ENCODE measurements around the gene ANKRD6.

Gene ANKRD6

DNA sequence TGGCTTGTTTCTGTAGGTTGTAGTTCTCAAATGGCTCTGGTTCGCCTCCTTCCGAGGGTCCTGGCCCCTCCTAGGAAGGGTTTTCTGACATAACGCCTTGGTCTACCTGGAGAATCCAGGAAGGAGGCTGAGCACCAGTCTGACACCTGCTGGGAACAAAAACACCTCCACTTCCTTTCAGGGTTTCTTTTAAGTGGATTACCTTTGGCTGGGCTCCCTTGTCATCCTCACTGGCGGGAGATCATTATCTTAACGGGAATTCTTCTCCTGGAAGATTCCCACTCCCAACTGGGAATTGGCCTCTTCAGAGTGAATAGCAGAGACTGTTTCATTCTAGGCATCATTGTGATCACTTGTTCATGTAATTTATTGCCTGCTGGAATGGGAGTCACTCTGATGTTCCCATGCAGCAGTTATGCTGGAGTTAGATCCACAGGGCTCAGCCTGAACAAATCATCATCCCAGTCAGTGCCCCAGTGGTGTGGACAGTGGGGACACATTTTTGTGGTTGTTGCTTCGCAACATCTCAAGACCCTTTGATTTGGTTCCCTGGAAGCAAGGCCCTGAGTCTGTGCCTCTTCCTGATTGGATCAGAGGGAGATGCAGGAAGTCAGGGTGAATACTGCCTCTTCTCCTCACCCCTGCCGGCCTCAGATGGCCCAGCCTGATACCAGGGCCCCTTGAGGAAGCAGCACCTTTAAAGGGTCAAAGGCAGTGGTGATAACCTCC lies 156.5 kb downstream of the ANKRD6 start:
- no peaks in the 10 kb centered on the region for H3K9me3 ChIP-seq (ENCODE audit: control insufficient read depth, low read length)
- no peak overlapping the region for H3K4me3 ChIP-seq (ENCODE audit: low read length)
- H3K9ac ChIP-seq (ENCODE audit: low read length) = no peak overlapping the region
- H3K27me3 ChIP-seq (replicated peaks; ENCODE audit: control insufficient read depth, insufficient read depth, low read length) = no peaks in the 10 kb centered on the region
- no peak for DNase-seq (ENCODE audit: low read depth)
- peaks cover 5% of the 10 kb centered on the region for H3K4me1 ChIP-seq (ENCODE audit: control insufficient read depth, insufficient read depth, low read length)
- H3K36me3 ChIP-seq (ENCODE audit: control insufficient read depth, insufficient read depth, low read length, severe bottlenecking) = no peaks in the 10 kb centered on the region

DNA sequence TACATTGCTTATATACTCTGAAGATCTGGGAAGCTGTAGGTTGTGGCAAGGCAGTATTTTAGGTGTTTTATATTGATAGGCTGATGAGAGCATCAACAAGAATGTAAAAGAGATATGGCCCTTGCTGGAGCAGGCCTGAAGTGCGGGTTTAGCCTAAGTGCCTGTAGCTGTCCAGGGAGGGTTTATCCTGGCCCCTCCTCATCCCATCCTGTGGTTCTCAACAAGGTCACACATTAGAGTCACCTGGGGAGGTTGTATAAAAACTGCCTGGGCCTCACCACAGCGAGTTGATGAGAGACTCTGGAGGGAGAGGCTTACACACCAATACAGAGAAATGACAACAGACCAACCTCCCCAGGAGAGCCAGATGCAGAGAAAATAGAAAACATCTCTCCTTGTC lies 157.2 kb downstream of the ANKRD6 start:
- Histone ChIP-seq H3K9ac (ENCODE audit: low read length) (no peak overlapping the region), H3K36me3 (ENCODE audit: control insufficient read depth, insufficient read depth, low read length, severe bottlenecking) (no peaks in the 10 kb centered on the region), H3K9me3 (ENCODE audit: control insufficient read depth, low read length) (no peaks in the 10 kb centered on the region), H3K27me3 (replicated peaks; ENCODE audit: control insufficient read depth, insufficient read depth, low read length) (no peaks in the 10 kb centered on the region), H3K4me3 (ENCODE audit: low read length) (no peak overlapping the region), H3K4me1 (ENCODE audit: control insufficient read depth, insufficient read depth, low read length) (no peaks in the 10 kb centered on the region)
- DNase-seq (ENCODE audit: low read depth) = no peak

DNA sequence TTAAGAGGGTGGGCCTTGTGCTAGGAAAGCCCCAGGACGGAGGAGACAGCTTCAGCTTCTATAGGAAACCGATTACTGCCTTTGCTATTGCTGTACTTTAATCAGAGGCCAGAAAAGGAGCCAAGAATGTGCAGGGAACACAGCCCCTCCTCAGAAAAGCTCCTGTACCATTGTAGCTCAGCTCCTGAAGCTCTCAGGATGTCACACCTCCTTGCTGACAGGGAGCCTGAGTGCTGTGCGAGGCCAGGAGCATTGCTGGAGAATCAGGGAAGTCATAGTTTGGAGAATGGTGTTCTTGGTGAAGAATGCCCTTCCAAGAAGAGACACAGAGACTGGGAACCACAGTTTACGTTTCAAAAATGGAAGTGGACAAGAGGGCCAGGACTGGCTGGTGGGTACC lies 158.8 kb downstream of the ANKRD6 start:
- Histone ChIP-seq H3K4me3 (ENCODE audit: low read length) (no peak overlapping the region), H3K4me1 (ENCODE audit: control insufficient read depth, insufficient read depth, low read length) (peaks cover 4% of the 10 kb centered on the region), H3K9me3 (ENCODE audit: control insufficient read depth, low read length) (no peaks in the 10 kb centered on the region), H3K27me3 (replicated peaks; ENCODE audit: control insufficient read depth, insufficient read depth, low read length) (no peaks in the 10 kb centered on the region), H3K36me3 (ENCODE audit: control insufficient read depth, insufficient read depth, low read length, severe bottlenecking) (no peaks in the 10 kb centered on the region), H3K9ac (ENCODE audit: low read length) (no peak overlapping the region)
- no peak for DNase-seq (ENCODE audit: low read depth)

DNA sequence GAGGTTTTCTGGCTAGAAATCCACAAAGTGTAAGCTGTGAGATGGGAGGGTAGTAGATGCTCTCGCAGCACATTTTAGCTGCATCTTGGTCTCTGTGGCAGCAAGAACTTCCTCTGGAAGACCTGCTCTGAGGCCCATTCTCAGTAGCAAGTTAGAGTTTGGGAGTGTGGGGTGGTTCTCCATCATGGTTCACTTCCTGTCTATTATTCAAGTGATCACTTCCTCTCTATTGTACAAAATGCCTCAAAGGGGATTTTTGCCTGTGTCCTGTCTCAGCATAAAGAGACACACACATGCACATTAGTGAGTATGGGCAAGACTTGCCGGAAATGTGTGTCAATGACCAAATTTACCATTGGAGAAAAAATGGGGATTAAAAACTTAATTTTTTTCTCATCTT lies 163.1 kb downstream of the ANKRD6 start:
- no peaks in the 10 kb centered on the region for H3K9me3 ChIP-seq (ENCODE audit: control insufficient read depth, low read length)
- no peaks in the 10 kb centered on the region for H3K27me3 ChIP-seq (replicated peaks; ENCODE audit: control insufficient read depth, insufficient read depth, low read length)
- no peak for DNase-seq (ENCODE audit: low read depth)
- no peak overlapping the region for H3K9ac ChIP-seq (ENCODE audit: low read length)
- H3K36me3 ChIP-seq (ENCODE audit: control insufficient read depth, insufficient read depth, low read length, severe bottlenecking) = no peaks in the 10 kb centered on the region
- peaks cover 15% of the 10 kb centered on the region for H3K4me1 ChIP-seq (ENCODE audit: control insufficient read depth, insufficient read depth, low read length)
- H3K4me3 ChIP-seq (ENCODE audit: low read length) = no peak overlapping the region

GRCh38 chr6:89596484-89596883 lies 163.5 kb downstream of the ANKRD6 start:
- Histone ChIP-seq H3K27me3 (replicated peaks; ENCODE audit: control insufficient read depth, insufficient read depth, low read length) (no peaks in the 10 kb centered on the region), H3K9ac (ENCODE audit: low read length) (no peak overlapping the region), H3K4me3 (ENCODE audit: low read length) (no peak overlapping the region), H3K4me1 (ENCODE audit: control insufficient read depth, insufficient read depth, low read length) (peaks cover 15% of the 10 kb centered on the region), H3K9me3 (ENCODE audit: control insufficient read depth, low read length) (no peaks in the 10 kb centered on the region), H3K36me3 (ENCODE audit: control insufficient read depth, insufficient read depth, low read length, severe bottlenecking) (no peaks in the 10 kb centered on the region)
- DNase-seq (ENCODE audit: low read depth) = no peak

- H3K9ac ChIP-seq (ENCODE audit: low read length) = no peak overlapping the region
- peaks cover 15% of the 10 kb centered on the region for H3K4me1 ChIP-seq (ENCODE audit: control insufficient read depth, insufficient read depth, low read length)
- H3K9me3 ChIP-seq (ENCODE audit: control insufficient read depth, low read length) = no peaks in the 10 kb centered on the region
- no peak for DNase-seq (ENCODE audit: low read depth)
- no peaks in the 10 kb centered on the region for H3K36me3 ChIP-seq (ENCODE audit: control insufficient read depth, insufficient read depth, low read length, severe bottlenecking)
- no peak overlapping the region for H3K4me3 ChIP-seq (ENCODE audit: low read length)
- no peaks in the 10 kb centered on the region for H3K27me3 ChIP-seq (replicated peaks; ENCODE audit: control insufficient read depth, insufficient read depth, low read length)
Measured at GRCh38 chr6:89597372-89597771, 164.4 kb downstream of the ANKRD6 start.

GRCh38 chr6:89597988-89598387 lies 165.0 kb downstream of the ANKRD6 start:
- no peaks in the 10 kb centered on the region for H3K9me3 ChIP-seq (ENCODE audit: control insufficient read depth, low read length)
- no peak overlapping the region for H3K9ac ChIP-seq (ENCODE audit: low read length)
- DNase-seq (ENCODE audit: low read depth) = peak; percentile 48

DNA sequence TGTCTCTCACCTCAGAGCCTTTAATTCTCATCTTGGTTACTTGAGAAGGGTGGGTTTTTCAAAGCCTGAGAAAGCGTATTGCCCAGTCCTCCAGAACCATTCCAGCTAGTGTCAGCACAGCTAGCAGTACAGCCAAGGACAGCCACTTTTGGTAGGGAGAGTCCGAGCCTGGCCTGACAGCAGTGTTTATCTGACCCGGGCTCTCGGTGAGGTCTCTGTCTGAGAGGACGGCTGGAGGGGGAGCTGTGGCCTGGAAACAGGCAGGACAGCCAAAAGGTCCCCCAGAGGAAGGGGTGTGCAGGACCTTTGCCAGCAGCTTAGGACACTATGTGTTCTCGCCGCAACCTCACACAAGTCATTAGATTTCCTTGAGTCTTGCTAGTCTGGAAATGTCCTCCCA lies 166.8 kb downstream of the ANKRD6 start:
- H3K27me3 ChIP-seq (replicated peaks; ENCODE audit: control insufficient read depth, insufficient read depth, low read length) = no peaks in the 10 kb centered on the region
- H3K4me3 ChIP-seq (ENCODE audit: low read length) = no peak overlapping the region
- H3K9ac ChIP-seq (ENCODE audit: low read length) = no peak overlapping the region
- H3K36me3 ChIP-seq (ENCODE audit: control insufficient read depth, insufficient read depth, low read length, severe bottlenecking) = no peaks in the 10 kb centered on the region
- peaks cover 15% of the 10 kb centered on the region for H3K4me1 ChIP-seq (ENCODE audit: control insufficient read depth, insufficient read depth, low read length)
- no peaks in the 10 kb centered on the region for H3K9me3 ChIP-seq (ENCODE audit: control insufficient read depth, low read length)
- DNase-seq (ENCODE audit: low read depth) = no peak

More at GRCh38 chr6:89597988-89598387, 165.0 kb downstream of the ANKRD6 start:
- H3K4me3 ChIP-seq (ENCODE audit: low read length) = no peak overlapping the region
- H3K36me3 ChIP-seq (ENCODE audit: control insufficient read depth, insufficient read depth, low read length, severe bottlenecking) = no peaks in the 10 kb centered on the region
- H3K4me1 ChIP-seq (ENCODE audit: control insufficient read depth, insufficient read depth, low read length) = peaks cover 15% of the 10 kb centered on the region
- H3K27me3 ChIP-seq (replicated peaks; ENCODE audit: control insufficient read depth, insufficient read depth, low read length) = no peaks in the 10 kb centered on the region

GRCh38 chr6:89602166-89602565 lies 169.2 kb downstream of the ANKRD6 start:
- no peak for DNase-seq (ENCODE audit: low read depth)
- no peaks in the 10 kb centered on the region for H3K9me3 ChIP-seq (ENCODE audit: control insufficient read depth, low read length)
- no peaks in the 10 kb centered on the region for H3K36me3 ChIP-seq (ENCODE audit: control insufficient read depth, insufficient read depth, low read length, severe bottlenecking)
- H3K4me1 ChIP-seq (ENCODE audit: control insufficient read depth, insufficient read depth, low read length) = peaks cover 7% of the 10 kb centered on the region
- no peak overlapping the region for H3K9ac ChIP-seq (ENCODE audit: low read length)
- no peaks in the 10 kb centered on the region for H3K27me3 ChIP-seq (replicated peaks; ENCODE audit: control insufficient read depth, insufficient read depth, low read length)
- H3K4me3 ChIP-seq (ENCODE audit: low read length) = no peak overlapping the region

DNA sequence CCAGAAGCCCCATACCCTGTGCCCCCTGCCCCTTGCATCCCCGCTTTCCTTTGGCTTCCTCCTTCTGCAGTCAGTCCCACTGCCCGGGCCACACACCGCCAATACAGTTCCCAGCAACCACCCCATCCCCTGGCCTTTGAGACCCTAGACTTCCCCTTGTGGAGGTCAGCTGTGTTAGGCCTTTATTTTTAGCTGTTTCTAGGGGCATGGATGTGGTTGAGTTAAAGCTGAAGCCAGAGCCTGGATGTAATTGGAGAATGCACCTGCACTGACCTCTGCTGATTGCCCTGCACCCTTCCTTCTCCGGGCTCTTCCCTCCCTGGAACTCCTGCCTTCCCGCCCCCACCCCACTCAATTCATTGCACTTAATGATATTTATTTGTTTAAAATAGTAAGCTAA lies 171.7 kb downstream of the ANKRD6 start:
- Histone ChIP-seq H3K27me3 (replicated peaks; ENCODE audit: control insufficient read depth, insufficient read depth, low read length) (no peaks in the 10 kb centered on the region), H3K4me3 (ENCODE audit: low read length) (no peak overlapping the region), H3K4me1 (ENCODE audit: control insufficient read depth, insufficient read depth, low read length) (no peaks in the 10 kb centered on the region), H3K9ac (ENCODE audit: low read length) (no peak overlapping the region), H3K36me3 (ENCODE audit: control insufficient read depth, insufficient read depth, low read length, severe bottlenecking) (no peaks in the 10 kb centered on the region), H3K9me3 (ENCODE audit: control insufficient read depth, low read length) (no peaks in the 10 kb centered on the region)
- DNase-seq (ENCODE audit: low read depth) = no peak

DNA sequence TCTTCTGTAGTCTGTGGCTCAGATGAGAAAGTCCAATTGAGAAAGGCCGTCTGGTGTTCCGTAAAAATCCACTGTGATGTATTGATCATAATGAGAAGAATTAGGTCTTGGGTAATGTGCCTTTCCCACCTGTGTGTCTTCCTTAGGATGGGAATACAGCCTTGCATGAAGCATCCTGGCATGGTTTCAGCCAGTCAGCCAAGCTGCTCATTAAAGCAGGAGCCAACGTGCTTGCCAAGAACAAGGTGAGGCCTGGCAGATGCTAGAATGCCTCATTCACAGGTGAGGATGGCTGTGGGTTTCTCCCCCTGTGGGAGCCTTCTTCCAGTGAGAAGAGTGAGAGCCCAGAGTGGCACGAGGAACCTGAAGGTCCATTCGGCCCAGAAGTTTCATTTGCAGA lies 172.9 kb downstream of the ANKRD6 start:
- H3K9me3 ChIP-seq (ENCODE audit: control insufficient read depth, low read length) = no peaks in the 10 kb centered on the region
- no peak overlapping the region for H3K9ac ChIP-seq (ENCODE audit: low read length)
- H3K27me3 ChIP-seq (replicated peaks; ENCODE audit: control insufficient read depth, insufficient read depth, low read length) = no peaks in the 10 kb centered on the region
- H3K36me3 ChIP-seq (ENCODE audit: control insufficient read depth, insufficient read depth, low read length, severe bottlenecking) = no peaks in the 10 kb centered on the region
- no peaks in the 10 kb centered on the region for H3K4me1 ChIP-seq (ENCODE audit: control insufficient read depth, insufficient read depth, low read length)
- DNase-seq (ENCODE audit: low read depth) = no peak
- H3K4me3 ChIP-seq (ENCODE audit: low read length) = no peak overlapping the region

- H3K36me3 ChIP-seq (ENCODE audit: control insufficient read depth, insufficient read depth, low read length, severe bottlenecking) = no peaks in the 10 kb centered on the region
- no peaks in the 10 kb centered on the region for H3K4me1 ChIP-seq (ENCODE audit: control insufficient read depth, insufficient read depth, low read length)
- no peak overlapping the region for H3K4me3 ChIP-seq (ENCODE audit: low read length)
- no peaks in the 10 kb centered on the region for H3K9me3 ChIP-seq (ENCODE audit: control insufficient read depth, low read length)
- H3K9ac ChIP-seq (ENCODE audit: low read length) = no peak overlapping the region
- peak; percentile 86 for DNase-seq (ENCODE audit: low read depth)
- no peaks in the 10 kb centered on the region for H3K27me3 ChIP-seq (replicated peaks; ENCODE audit: control insufficient read depth, insufficient read depth, low read length)
Measured at GRCh38 chr6:89610149-89610642, 177.2 kb downstream of the ANKRD6 start.

All from adipocyte (in vitro differentiated cells).